Upper lobe of left lung (tissue), 6 donors: ENCODE measurements around the gene KCNMB4. TPM values are rescaled to one million over a fixed set of nuclear protein-coding genes. Genes with fewer than 3 reads are reported as not detected.

Experiments used
- ATAC-seq, 2 donors: fragments of 200-7000 bp; cut with Tn5 transposase; one replicate each; pipeline ENCODE4 v1.9.1; 2022; ENCODE audit warnings: mild to moderate bottlenecking in 2 of 2, moderate library complexity in 2 of 2; ENCODE audit not compliant: low FRiP score in 2 of 2
- DNase-seq, 2 donors: peaks; one replicate each; pipeline ENCODE4 v3.0.0-alpha.2; 2019 to 2020
- H3K27ac ChIP-seq, 4 donors: fragments of 200-600 bp; sonication (generic); one replicate each; pipeline ENCODE4 v1.5.1; 2016 to 2019
- H3K27me3 ChIP-seq, 4 donors: fragments of 200-600 bp; sonication (generic); one replicate each; pipeline ENCODE4 v1.5.1; 2017 to 2019
- H3K36me3 ChIP-seq, 4 donors: fragments of 200-600 bp; sonication (generic); one replicate each; pipeline ENCODE4 v1.5.1; 2016 to 2019
- H3K4me1 ChIP-seq, 4 donors: fragments of 200-600 bp; sonication (generic); one replicate each; pipeline ENCODE4 v1.5.1; 2018 to 2019
- H3K4me3 ChIP-seq, 4 donors: fragments of 200-600 bp; sonication (generic); one replicate each; pipeline ENCODE4 v1.5.1; 2017 to 2019; ENCODE audit warnings: mild to moderate bottlenecking in 2 of 4, moderate library complexity in 1 of 4
- H3K9me3 ChIP-seq, 4 donors: fragments of 200-600 bp; sonication (generic); one replicate each; pipeline ENCODE4 v1.5.1; 2018 to 2019
- EP300 ChIP-seq, 4 donors: sonication (generic); formaldehyde crosslinking; IDR thresholded peaks; one replicate each; pipeline ENCODE4 v1.5.1; 2017; ENCODE audit warnings: antibody characterized with exemption in 4 of 4, control low read depth in 2 of 4
- POLR2A ChIP-seq, 4 donors: fragments of 450-650 bp; IDR thresholded peaks; one replicate each; pipeline ENCODE4 v1.5.1; 2016 to 2017; ENCODE audit warnings: antibody characterized with exemption in 4 of 4, mild to moderate bottlenecking in 2 of 4
- POLR2AphosphoS5 ChIP-seq, 2 donors: sonication (generic); formaldehyde crosslinking; IDR thresholded peaks; one replicate each; pipeline ENCODE4 v1.5.1; 2017; ENCODE audit warnings: antibody characterized with exemption in 2 of 2
- WGBS, 2 donors: methylation state at CpG; one replicate each; pipeline ENCODE4 v1.1.5; 2017 to 2018; 5-methylcytosine and 5-hydroxymethylcytosine counted together
- total RNA-seq, 6 donors: library from RNA; depleted of rRNA in 4 of 6; stranded (reverse); fragments of >200 nt in 4 of 6; gene quantifications; one replicate each; pipeline versions ENCODE4 v1.1.0 to v1.2.1, GENCODE V29; 2016 to 2021
- TF ChIP-seq, protein P1 (sequence below), 6 experiments: fragments of 450-650 bp in 4 of 6; fragments of 200-600 bp in 2 of 6; sonication (generic) in 2 of 6; IDR thresholded peaks; one replicate each; pipeline ENCODE4 v1.5.1; 2016 to 2019; ENCODE audit warnings: antibody characterized with exemption in 6 of 6
- donor health status: DM: no; HTN: no; CAD: no; lungs with moderate emphysema.
- donor health status: DM: no; HTN: yes; CAD: no; lungs with severe emphysema.

Gene KCNMB4
- total RNA-seq, 6 donors from 2014 or later, result 3.1 to 7.8 (median 5.0) TPM

DNA sequence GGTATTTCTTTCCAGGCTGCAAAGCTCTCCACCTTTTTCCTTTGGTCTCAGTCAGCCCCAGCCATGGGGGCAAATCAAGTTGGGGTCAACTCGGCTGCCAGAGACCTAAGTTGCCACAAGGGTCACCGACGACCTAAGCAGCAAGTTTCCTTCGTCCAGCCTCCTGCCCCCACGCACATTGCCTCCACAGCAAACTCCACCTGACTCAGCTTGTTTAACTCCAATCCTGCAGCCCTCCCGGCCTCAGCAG lies 767 bp upstream of the KCNMB4 start:
- H3K36me3 ChIP-seq, result no peaks in the 10 kb centered on the region
- peak overlapping the region; percentile 74 to 88 (median 76) for H3K4me3 ChIP-seq
- H3K9me3 ChIP-seq, result no peaks in the 10 kb centered on the region
- H3K27me3 ChIP-seq, result peaks cover 0 to 7% (median 0%) of the 10 kb centered on the region in 4 donors
- TF ChIP-seq POLR2AphosphoS5 (IDR thresholded peaks at IDR 0.05) (no peak), POLR2A (IDR thresholded peaks at IDR 0.05) (no peak), EP300 (IDR thresholded peaks at IDR 0.05) (no peak)
- TF ChIP-seq, protein P1, sequence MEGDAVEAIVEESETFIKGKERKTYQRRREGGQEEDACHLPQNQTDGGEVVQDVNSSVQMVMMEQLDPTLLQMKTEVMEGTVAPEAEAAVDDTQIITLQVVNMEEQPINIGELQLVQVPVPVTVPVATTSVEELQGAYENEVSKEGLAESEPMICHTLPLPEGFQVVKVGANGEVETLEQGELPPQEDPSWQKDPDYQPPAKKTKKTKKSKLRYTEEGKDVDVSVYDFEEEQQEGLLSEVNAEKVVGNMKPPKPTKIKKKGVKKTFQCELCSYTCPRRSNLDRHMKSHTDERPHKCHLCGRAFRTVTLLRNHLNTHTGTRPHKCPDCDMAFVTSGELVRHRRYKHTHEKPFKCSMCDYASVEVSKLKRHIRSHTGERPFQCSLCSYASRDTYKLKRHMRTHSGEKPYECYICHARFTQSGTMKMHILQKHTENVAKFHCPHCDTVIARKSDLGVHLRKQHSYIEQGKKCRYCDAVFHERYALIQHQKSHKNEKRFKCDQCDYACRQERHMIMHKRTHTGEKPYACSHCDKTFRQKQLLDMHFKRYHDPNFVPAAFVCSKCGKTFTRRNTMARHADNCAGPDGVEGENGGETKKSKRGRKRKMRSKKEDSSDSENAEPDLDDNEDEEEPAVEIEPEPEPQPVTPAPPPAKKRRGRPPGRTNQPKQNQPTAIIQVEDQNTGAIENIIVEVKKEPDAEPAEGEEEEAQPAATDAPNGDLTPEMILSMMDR (IDR thresholded peaks at IDR 0.05), result no peak
- H3K4me1 ChIP-seq, result peaks cover 10 to 25% (median 12%) of the 10 kb centered on the region in 4 donors
- no peak for ATAC-seq
- DNase-seq, result no peak
- WGBS, 2 donors, result 1% methylated on average over 6 of the region's 6 CpGs; no CpG with 5 or more reads in 1 of the 2 donors
- H3K27ac ChIP-seq, result peak overlapping the region in 1 of 4 donors; percentile 79

- WGBS, 2 donors, result 1 to 2% methylated on average over 11 to 41 of the region's 69 CpGs
- H3K27ac ChIP-seq, result peak overlapping the region in 3 of 4 donors; percentile 8 to 79 (median 42)
- peaks cover 10 to 25% (median 12%) of the 10 kb centered on the region in 4 donors for H3K4me1 ChIP-seq
- no peaks in the 10 kb centered on the region for H3K9me3 ChIP-seq
- no peak for TF ChIP-seq EP300 (IDR thresholded peaks at IDR 0.05)
- TF ChIP-seq POLR2A (IDR thresholded peaks at IDR 0.05), result no peak
- TF ChIP-seq, protein P1 (IDR thresholded peaks at IDR 0.05), result no peak
- no peak for TF ChIP-seq POLR2AphosphoS5 (IDR thresholded peaks at IDR 0.05)
- ATAC-seq, result peak; percentile 15 to 45
- DNase-seq, result peak; percentile 29 to 86
- peaks cover 0 to 7% (median 0%) of the 10 kb centered on the region in 4 donors for H3K27me3 ChIP-seq
- no peaks in the 10 kb centered on the region for H3K36me3 ChIP-seq
- peak overlapping the region; percentile 55 to 88 (median 75) for H3K4me3 ChIP-seq
Measured at GRCh38 chr12:70366581-70367257, 629 bp downstream of the KCNMB4 start.

- DNase-seq, result no peak
- H3K27ac ChIP-seq, result peak overlapping the region in 2 of 4 donors; percentile 42 to 79
Measured at GRCh38 chr12:70367258-70368141, 1.4 kb downstream of the KCNMB4 start.

DNA sequence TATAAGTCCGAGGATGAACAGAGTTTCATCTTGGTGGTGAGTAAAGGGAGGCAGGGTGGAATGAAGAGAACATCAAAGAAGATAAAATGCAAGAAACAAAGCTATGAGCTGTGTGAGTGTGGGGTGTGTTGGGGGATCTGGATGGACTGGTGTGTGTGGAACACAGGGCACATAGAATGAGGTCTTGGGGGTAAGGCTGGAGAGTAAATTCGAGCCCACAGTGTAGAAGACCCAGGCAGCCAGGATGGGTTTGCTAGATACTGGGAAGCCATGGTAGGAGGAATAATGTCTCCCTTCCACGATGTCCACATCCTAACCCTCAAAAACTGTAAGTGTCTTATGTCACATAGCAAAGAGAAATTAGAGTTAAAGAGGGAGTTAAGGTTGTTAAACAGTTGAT lies 6.8 kb downstream of the KCNMB4 start:
- DNase-seq (no peak), ATAC-seq (peak in 1 of 2 donors; percentile 65)
- Histone ChIP-seq H3K4me3 (no peak overlapping the region), H3K9me3 (no peaks in the 10 kb centered on the region), H3K36me3 (no peaks in the 10 kb centered on the region), H3K4me1 (no peaks in the 10 kb centered on the region), H3K27me3 (no peaks in the 10 kb centered on the region), H3K27ac (no peak overlapping the region)
- TF ChIP-seq POLR2AphosphoS5 (IDR thresholded peaks at IDR 0.05), result no peak
- TF ChIP-seq POLR2A (IDR thresholded peaks at IDR 0.05), result no peak
- no peak for TF ChIP-seq EP300 (IDR thresholded peaks at IDR 0.05)
- WGBS, 2 donors, result 82 to 87% methylated on average over 3 of the region's 3 CpGs

More at GRCh38 chr12:70367258-70368141, 1.4 kb downstream of the KCNMB4 start:
- peaks cover 10 to 25% (median 12%) of the 10 kb centered on the region in 4 donors for H3K4me1 ChIP-seq
- WGBS, 2 donors, result 6 to 8% methylated on average over 21 of the region's 21 CpGs
- no peaks in the 10 kb centered on the region for H3K9me3 ChIP-seq
- TF ChIP-seq EP300 (IDR thresholded peaks at IDR 0.05), result no peak
- ATAC-seq, result peak in 1 of 2 donors; percentile 34
- peak overlapping the region; percentile 55 to 88 (median 75) for H3K4me3 ChIP-seq
- no peaks in the 10 kb centered on the region for H3K36me3 ChIP-seq
- H3K27me3 ChIP-seq, result peaks cover 0 to 7% (median 0%) of the 10 kb centered on the region in 4 donors

GRCh38 chr12:70379846-70380245 lies 13.8 kb downstream of the KCNMB4 start:
- Histone ChIP-seq H3K9me3 (no peaks in the 10 kb centered on the region), H3K4me3 (no peak overlapping the region), H3K27ac (no peak overlapping the region), H3K4me1 (no peaks in the 10 kb centered on the region), H3K27me3 (no peaks in the 10 kb centered on the region), H3K36me3 (no peaks in the 10 kb centered on the region)
- no peak for ATAC-seq
- 50 to 83% methylated on average over 1 of the region's 1 CpG for WGBS, 2 donors
- no peak for DNase-seq
- TF ChIP-seq, protein P1 (IDR thresholded peaks at IDR 0.05), result no peak
- TF ChIP-seq POLR2A (IDR thresholded peaks at IDR 0.05) (no peak), POLR2AphosphoS5 (IDR thresholded peaks at IDR 0.05) (no peak), EP300 (IDR thresholded peaks at IDR 0.05) (no peak)
